ENCODE results near the gene TCN2. TPM values are rescaled to one million over a fixed set of nuclear protein-coding genes. Genes with fewer than 3 reads are reported as not detected.
"Not testable (repeated sequence)": the region's sequence is repeated elsewhere in the genome, so short reads cannot be mapped to it uniquely, and the experiment has no call there.

Gene TCN2
- total and polyA plus RNA-seq, 5 experiments from 2014 or later = 0.20 to 0.62 TPM; not detected in 3

DNA sequence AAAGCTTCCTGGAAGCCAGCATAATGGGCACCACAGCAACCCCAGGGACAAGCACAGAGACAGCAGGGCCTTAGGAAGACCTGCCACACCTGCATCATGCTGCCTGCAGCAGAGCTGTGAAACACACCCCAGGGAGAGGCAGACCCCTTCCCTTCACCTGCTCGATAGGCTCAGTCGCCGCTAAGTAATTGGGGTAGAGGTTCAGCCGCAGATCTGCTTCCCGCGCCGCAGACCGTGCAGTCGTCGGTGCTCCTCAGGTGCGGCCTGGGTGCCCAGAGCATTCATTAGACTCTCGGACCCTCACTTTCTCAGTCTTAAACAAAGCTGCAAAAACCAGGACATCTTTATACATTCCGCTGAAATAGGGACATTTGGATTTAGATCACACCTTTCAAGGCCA, 57.8 kb downstream of the TCN2 start:
- no peak for DNase-seq
- H3K4me3 Mint-ChIP-seq = peak overlapping the region in 1 of 10 donors; percentile 37
- ATAC-seq = no peak
- no peaks in the 10 kb centered on the region for H3K27me3 Mint-ChIP-seq
- H3K27ac Mint-ChIP-seq = peak overlapping the region in 3 of 10 donors; percentile 14 to 72 (median 37)
- no peaks in the 10 kb centered on the region for H3K9me3 Mint-ChIP-seq
- peaks cover 21 to 41% (median 29%) of the 10 kb centered on the region in 4 donors for H3K4me1 Mint-ChIP-seq
- POLR2A ChIA-PET = interaction anchor here (0.9 kb wide), 1 partner anchor 30 kb away, joined by 3 read pairs; no protein-coding TSS in a partner anchor
- peaks cover 7 to 39% (median 26%) of the 10 kb centered on the region in 3 donors for H3K36me3 Mint-ChIP-seq

- ATAC-seq = no peak
- H3K27me3 Mint-ChIP-seq = no peaks in the 10 kb centered on the region
- H3K9me3 Mint-ChIP-seq = no peaks in the 10 kb centered on the region
- H3K4me1 Mint-ChIP-seq = peaks cover 20 to 41% (median 29%) of the 10 kb centered on the region in 4 donors
- peaks cover 7 to 34% (median 25%) of the 10 kb centered on the region in 3 donors for H3K36me3 Mint-ChIP-seq
- peak overlapping the region in 2 of 10 donors; percentile 0 to 1 for H3K4me3 Mint-ChIP-seq
- POLR2A ChIA-PET = no interaction called here
- no peak for DNase-seq
- H3K27ac Mint-ChIP-seq = peak overlapping the region in 2 of 10 donors; percentile 48 to 64
These were observed 58.3 kb downstream of the TCN2 start for GRCh38 chr22:30665266-30665665.

DNA sequence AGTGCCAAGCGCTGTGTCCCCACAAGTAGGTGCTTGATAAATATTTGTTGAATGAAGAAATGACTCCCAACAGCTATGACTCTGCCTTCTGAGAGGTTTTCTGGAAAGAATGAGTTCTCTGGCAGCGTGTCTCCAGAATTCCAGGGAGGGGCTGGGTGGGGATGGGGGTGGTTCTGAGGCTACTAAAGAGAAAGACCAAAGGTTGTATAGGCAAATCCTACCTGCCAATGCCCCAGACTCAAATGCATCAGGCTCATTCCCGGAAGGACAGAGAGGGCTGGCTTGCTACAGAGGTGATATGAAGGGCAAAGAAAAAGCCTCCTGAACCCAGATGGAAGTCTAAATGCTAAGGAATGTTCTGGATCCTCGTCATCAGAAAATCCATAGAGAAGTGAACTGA, 58.8 kb downstream of the TCN2 start:
- Mint-ChIP-seq H3K9me3 (no peaks in the 10 kb centered on the region), H3K4me3 (peak overlapping the region in 7 of 10 donors; percentile 1 to 97 (median 94))

DNA sequence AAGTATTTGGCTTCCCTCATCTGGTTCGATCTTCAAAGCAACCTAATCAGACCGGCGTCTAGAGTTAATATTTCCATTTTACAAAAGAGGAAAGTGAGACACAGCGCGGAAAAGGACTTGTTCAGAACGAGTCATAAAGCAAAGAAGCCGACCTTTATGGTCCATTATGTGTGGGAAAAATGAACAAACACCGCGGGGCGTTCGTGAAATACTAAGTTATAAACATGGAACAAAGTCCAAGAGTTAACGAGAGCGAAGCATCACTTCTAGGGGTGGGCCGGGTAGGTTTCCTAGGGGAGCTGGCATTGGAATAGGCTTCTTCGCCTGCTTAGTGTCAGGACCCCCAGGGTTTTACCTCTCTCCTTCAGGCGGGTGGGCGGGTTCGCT, 60.1 kb downstream of the TCN2 start:
- H3K27ac Mint-ChIP-seq = peak overlapping the region; percentile 86 to 97 (median 94)

More for the DNA sequence above, 58.8 kb downstream of the TCN2 start:
- H3K4me1 Mint-ChIP-seq = peaks cover 20 to 41% (median 29%) of the 10 kb centered on the region in 4 donors
- H3K27ac Mint-ChIP-seq = peak overlapping the region in 2 of 10 donors; percentile 52 to 64
- H3K27me3 Mint-ChIP-seq = no peaks in the 10 kb centered on the region
- peaks cover 7 to 29% (median 24%) of the 10 kb centered on the region in 3 donors for H3K36me3 Mint-ChIP-seq
- POLR2A ChIA-PET = interaction anchor here (1.2 kb wide), 1 partner anchor 27 kb away, joined by 3 read pairs; no protein-coding TSS in a partner anchor
- no peak for ATAC-seq
- DNase-seq = no peak

DNA sequence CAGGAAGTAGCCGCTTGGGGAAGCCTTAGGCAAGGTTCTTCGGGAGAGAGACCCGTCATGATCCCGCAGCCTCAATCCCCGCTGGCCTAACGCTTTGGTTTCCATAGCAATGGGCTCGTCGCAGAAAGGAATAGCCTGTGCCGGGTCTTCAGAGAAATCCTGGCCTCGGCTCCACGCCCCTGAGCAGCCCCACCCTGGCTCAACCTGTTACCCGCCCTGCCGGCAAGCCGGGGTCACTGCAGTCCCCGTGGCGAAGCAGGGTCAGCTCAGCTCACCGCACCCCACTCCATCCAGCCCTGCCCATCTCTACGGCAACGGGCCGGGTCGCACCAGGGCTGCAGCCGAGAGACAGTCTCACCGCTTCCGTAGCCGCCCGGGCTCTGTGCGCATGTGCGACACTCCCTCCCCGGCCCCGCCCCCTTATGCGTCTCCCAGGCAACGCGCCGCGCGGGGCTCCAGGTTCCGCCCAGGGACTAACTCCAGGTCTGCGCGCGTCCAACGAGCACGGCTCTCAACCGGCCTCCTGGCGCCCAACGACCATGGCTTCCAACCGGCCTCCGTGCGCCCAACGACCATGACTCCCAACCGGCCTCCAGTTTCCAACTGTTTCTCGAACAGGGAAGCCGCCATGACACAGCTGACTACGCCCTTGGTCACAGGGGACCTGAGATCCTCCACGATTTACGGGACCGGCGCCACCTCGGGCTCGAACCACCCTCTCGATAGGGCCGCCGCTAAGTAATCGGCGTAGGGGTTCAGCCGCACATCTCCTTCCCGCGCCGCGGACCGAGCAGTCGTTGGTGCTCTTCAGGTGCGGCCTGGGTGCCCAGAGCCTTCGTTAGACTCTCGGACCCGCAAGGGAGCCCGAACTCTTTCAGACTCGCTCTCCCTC, 60.8 kb downstream of the TCN2 start, which contains the start of gene DUSP18:
DUSP18 (minus strand) TSS at position 382 of the 892 bp plus-strand sequence. CDS start 3,872 bp downstream, outside the sequence.
- Mint-ChIP-seq H3K4me1 (peaks cover 20 to 41% (median 29%) of the 10 kb centered on the region in 4 donors), H3K27ac (peak within 1 kb of the TSS; percentile 86 to 97 (median 94)), H3K36me3 (peaks cover 7 to 15% (median 14%) of the 10 kb centered on the region in 3 donors), H3K9me3 (no peaks in the 10 kb centered on the region), H3K4me3 (peak within 1 kb of the TSS; percentile 91 to 97 (median 94)), H3K27me3 (no peaks in the 10 kb centered on the region)
- DNase-seq (peak; percentile 86 to 96 (median 92)), ATAC-seq (peak; percentile 88 to 93)
- POLR2A ChIA-PET = interaction anchor here (1.0 to 1.3 kb wide), 2 partner anchors 33 to 619 kb away, joined by 4 to 8 read pairs; partner anchors contain the start of gene SLC35E4

More for the DNA sequence above, 60.1 kb downstream of the TCN2 start:
- Mint-ChIP-seq H3K27me3 (no peaks in the 10 kb centered on the region), H3K4me1 (peaks cover 20 to 41% (median 29%) of the 10 kb centered on the region in 4 donors), H3K4me3 (peak overlapping the region; percentile 91 to 97 (median 94)), H3K36me3 (peaks cover 7 to 21% (median 18%) of the 10 kb centered on the region in 3 donors), H3K9me3 (no peaks in the 10 kb centered on the region)
- ATAC-seq (peak in 1 of 2 donors; percentile 6), DNase-seq (peak in 2 of 10 donors; percentile 12 to 21)
- POLR2A ChIA-PET = interaction anchor here (0.7 to 1.3 kb wide), 4 partner anchors 25 to 698 kb away, joined by 3 to 8 read pairs (median 4); partner anchors contain the start of gene SLC35E4

DNA sequence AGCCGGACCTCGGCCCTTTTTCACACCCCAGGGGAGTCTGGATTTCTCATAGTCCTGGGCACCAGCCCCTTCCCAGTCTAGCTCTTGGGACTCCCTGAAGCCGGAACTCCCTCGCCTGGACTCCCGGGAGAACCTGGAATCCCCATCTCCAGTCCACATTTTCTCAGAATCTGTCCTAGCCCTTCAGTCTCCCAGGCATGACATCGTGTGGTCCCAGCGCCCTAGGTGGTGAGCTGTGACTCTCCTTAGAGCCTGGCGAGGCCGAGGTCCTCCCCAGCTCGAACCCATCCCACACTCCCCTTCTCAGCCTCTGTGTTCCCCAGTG, 61.4 kb downstream of the TCN2 start:
- Mint-ChIP-seq H3K27ac (peak overlapping the region in 8 of 10 donors; percentile 60 to 97 (median 86)), H3K27me3 (no peaks in the 10 kb centered on the region)

GRCh38 chr22:30671071-30671470, 64.1 kb downstream of the TCN2 start:
- no peaks in the 10 kb centered on the region for H3K36me3 Mint-ChIP-seq
- ATAC-seq (no peak), DNase-seq (no peak)
- H3K27ac Mint-ChIP-seq = peak overlapping the region in 1 of 10 donors; percentile 18
- H3K9me3 Mint-ChIP-seq = no peaks in the 10 kb centered on the region
- POLR2A ChIA-PET = no interaction called here
- H3K4me1 Mint-ChIP-seq = peaks cover 13 to 20% (median 16%) of the 10 kb centered on the region in 4 donors
- peaks cover 0 to 3% (median 0%) of the 10 kb centered on the region in 5 donors for H3K27me3 Mint-ChIP-seq
- no peak overlapping the region for H3K4me3 Mint-ChIP-seq

More for the DNA sequence above, 61.4 kb downstream of the TCN2 start:
- DNase-seq (no peak), ATAC-seq (no peak)
- Mint-ChIP-seq H3K36me3 (peaks cover 1 to 9% (median 9%) of the 10 kb centered on the region in 3 donors), H3K4me3 (peak overlapping the region; percentile 91 to 97 (median 94)), H3K9me3 (no peaks in the 10 kb centered on the region), H3K4me1 (peaks cover 20 to 38% (median 29%) of the 10 kb centered on the region in 4 donors)
- POLR2A ChIA-PET = no interaction called here

DNA sequence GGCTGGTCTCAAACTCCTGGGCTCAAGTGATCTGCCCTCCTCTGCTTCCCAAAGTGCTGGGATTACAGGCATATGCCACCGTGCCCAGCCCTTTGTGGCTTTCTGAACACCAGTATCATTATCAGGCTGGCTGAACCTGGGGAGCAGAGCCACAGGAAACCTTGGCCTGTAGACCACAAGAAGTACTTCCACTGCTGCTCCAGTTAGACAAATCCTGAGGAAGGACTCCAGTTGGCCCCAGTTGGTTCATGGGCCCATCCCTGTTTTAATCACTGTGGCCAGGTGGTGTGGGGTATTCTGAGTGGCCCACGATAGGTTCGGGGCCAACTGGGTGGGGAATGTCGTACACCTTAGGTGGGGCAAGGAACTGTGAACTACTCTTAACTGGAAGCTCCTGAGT, 66.2 kb downstream of the TCN2 start:
- no peak overlapping the region for H3K4me3 Mint-ChIP-seq
- DNase-seq (no peak), ATAC-seq (no peak)
- POLR2A ChIA-PET = no interaction called here
- H3K4me1 Mint-ChIP-seq = peaks cover 5 to 6% (median 5%) of the 10 kb centered on the region in 4 donors
- peaks cover 0 to 14% (median 1%) of the 10 kb centered on the region in 5 donors for H3K27me3 Mint-ChIP-seq
- H3K27ac Mint-ChIP-seq = no peak overlapping the region
- H3K36me3 Mint-ChIP-seq = no peaks in the 10 kb centered on the region
- no peaks in the 10 kb centered on the region for H3K9me3 Mint-ChIP-seq

GRCh38 chr22:30674482-30674881, 67.5 kb downstream of the TCN2 start:
- Mint-ChIP-seq H3K27ac (no peak overlapping the region), H3K4me3 (no peak overlapping the region), H3K9me3 (no peaks in the 10 kb centered on the region), H3K4me1 (no peaks in the 10 kb centered on the region), H3K36me3 (no peaks in the 10 kb centered on the region), H3K27me3 (peaks cover 0 to 14% (median 8%) of the 10 kb centered on the region in 5 donors)
- DNase-seq = no peak
- no peak for ATAC-seq
- POLR2A ChIA-PET = no interaction called here

GRCh38 chr22:30675436-30675835, 68.5 kb downstream of the TCN2 start:
- POLR2A ChIA-PET = no interaction called here
- Mint-ChIP-seq H3K9me3 (no peaks in the 10 kb centered on the region), H3K36me3 (no peaks in the 10 kb centered on the region), H3K4me3 (no peak overlapping the region), H3K27me3 (peaks cover 0 to 15% (median 8%) of the 10 kb centered on the region in 5 donors), H3K27ac (no peak overlapping the region), H3K4me1 (no peaks in the 10 kb centered on the region)
- DNase-seq = no peak
- no peak for ATAC-seq

DNA sequence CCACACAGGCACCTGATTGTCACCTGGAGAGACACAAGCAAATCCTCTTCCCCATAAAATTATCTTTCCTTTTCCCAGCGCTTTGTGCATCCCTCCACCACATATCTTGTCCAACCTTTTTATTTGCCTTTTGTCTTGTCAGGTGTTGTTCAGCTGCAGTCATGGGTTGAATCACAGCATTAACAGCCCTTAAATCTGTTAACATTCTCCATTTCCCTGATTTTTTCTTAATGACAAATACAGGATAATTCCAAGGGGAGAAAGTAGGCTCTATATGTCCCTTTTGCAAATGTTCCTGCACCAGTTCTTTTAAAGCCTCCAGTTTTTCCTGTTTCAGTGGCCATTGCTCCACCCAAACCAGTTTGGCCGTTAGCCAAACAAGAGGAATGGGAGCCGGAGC, 69.6 kb downstream of the TCN2 start:
- H3K9me3 Mint-ChIP-seq, ATAC-seq, POLR2A ChIA-PET, H3K4me3 Mint-ChIP-seq, DNase-seq, H3K36me3 Mint-ChIP-seq, H3K4me1 Mint-ChIP-seq: not testable (repeated sequence)
- Mint-ChIP-seq H3K27me3 (peaks cover 0 to 15% (median 8%) of the 10 kb centered on the region in 5 donors), H3K27ac (peak overlapping the region in 1 of 10 donors; percentile 35)

Measured in naive thymus-derived CD8-positive, alpha-beta T cell (primary cell).